ENCODE measurements around the gene TMC8.
"Not testable (repeated sequence)": the region's sequence is repeated elsewhere in the genome, so short reads cannot be mapped to it uniquely, and the experiment has no call there.

TMC8 gene, protein sequence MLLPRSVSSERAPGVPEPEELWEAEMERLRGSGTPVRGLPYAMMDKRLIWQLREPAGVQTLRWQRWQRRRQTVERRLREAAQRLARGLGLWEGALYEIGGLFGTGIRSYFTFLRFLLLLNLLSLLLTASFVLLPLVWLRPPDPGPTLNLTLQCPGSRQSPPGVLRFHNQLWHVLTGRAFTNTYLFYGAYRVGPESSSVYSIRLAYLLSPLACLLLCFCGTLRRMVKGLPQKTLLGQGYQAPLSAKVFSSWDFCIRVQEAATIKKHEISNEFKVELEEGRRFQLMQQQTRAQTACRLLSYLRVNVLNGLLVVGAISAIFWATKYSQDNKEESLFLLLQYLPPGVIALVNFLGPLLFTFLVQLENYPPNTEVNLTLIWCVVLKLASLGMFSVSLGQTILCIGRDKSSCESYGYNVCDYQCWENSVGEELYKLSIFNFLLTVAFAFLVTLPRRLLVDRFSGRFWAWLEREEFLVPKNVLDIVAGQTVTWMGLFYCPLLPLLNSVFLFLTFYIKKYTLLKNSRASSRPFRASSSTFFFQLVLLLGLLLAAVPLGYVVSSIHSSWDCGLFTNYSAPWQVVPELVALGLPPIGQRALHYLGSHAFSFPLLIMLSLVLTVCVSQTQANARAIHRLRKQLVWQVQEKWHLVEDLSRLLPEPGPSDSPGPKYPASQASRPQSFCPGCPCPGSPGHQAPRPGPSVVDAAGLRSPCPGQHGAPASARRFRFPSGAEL

DNA sequence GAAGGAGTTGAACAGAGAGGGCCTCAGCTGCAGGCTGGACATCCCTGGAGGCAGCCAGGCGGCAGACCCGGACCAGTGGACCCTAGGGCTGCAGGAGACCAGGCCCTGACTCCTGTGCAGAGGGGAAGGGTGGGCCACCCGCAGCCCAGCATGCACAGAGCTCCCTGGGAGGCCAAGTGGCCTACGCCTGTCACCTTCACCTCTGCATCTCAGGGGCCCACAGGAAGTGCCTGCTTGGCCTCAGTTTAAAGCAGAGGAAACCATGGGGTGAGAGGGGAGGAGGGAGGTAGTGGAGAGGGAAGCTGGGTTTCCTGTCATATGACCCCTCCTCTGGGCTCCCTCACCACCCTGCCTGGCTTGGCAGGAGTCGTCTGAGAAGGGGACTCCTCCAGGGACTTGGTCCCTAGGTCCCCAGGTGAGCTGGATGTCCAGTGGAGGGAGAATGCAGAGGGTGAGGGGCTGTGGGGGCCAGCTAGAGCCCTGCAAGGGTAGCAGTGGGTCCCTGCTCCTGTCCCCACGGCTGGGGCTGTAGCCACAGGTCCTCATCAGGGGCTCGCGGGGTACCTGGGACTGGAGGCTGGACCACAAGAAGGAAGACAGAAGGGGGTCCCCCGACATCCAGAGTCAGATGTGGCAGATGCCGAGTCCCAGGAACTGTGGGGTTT is at the start of gene TMC8:
Gene TMC8, plus strand, starts transcription at position 335 of the 665 bp plus-strand sequence. CDS start 818 bp downstream, outside the sequence.
- no peak for DNase-seq (ENCODE audit: low read depth, low spot score)

DNA sequence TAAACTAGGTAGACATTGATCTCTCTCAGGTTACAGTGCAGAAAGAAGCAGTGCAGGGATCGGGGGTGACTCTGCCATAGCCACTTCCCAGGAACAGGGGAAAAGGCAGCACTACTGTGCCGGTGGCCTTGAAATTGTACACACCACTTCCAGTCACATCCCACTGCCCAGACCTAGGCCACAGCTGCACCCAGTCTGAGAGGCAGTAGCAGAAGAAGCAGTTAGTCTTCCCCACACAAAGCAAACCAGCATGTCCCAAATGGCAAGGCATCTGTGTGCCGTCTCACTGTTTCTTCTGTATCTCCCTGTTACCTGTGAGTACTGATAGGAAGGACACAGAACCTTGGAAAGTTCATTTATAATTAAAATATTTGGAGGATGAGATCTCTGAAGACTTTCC is 49.0 kb upstream of the TMC8 start:
- no peak for DNase-seq (ENCODE audit: low read depth, low spot score)

DNA sequence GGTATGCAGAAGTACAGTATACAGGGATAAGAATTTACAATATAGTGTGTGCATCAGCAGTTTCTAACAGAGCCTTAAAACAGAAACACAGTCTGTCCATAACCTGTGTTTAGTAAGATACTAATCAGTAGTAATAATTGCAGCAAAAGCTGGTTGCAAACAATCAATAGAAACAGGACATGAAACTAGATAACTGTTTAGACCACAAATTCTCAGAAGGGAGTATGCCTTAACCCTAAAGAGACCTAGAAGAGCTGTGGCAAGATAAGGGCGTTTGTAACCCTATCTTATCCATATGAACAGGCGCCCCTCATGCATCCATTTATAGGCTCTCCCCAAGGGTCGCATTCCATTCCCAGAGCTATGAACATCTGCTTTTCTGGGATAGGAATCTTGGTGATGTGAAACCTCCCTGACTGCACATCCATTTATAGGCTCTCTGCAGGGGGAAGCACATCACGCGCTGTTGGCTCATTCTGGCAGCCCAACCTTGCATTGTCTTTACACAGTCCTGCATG is 48.2 kb upstream of the TMC8 start:
- DNase-seq (ENCODE audit: low read depth, low spot score), result not testable (repeated sequence)

DNA sequence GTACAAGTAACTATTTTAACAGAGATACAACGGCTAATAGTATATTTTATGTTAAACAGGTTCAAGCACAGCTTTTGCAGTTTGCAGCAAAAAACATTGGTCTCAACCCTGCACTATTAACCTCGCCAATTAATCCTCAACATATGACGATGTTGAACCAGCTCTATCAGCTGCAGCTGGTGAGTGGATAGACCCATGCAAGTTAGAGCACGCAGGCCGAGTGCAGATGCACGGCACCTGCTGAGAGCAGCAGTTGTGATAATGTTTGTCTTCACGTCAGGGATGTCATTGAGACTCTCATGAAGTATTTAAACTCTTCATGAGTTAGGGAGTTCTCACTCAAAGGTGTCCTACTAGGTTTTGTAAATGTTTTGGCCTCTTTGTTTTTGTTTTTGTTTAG is 47.6 kb upstream of the TMC8 start:
- no peak for DNase-seq (ENCODE audit: low read depth, low spot score)

DNA sequence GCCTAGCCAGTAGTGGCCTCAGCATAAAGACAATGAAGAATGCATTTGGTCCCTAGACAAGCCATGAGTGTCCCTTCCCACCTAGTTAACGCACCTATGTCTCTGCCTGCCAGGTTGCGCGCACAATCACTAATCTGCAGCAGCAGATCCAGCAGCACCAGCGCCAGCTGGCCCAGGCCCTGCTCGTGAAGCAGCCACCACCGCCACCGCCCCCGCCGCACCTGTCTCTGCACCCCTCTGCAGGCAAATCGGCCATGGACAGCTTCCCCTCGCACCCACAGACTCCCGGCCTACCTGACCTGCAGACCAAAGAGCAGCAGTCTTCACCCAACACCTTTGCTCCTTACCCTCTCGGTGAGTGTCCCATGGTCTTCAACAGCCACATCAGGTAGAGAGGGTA is 43.8 kb upstream of the TMC8 start:
- no peak for DNase-seq (ENCODE audit: low read depth, low spot score)

DNA sequence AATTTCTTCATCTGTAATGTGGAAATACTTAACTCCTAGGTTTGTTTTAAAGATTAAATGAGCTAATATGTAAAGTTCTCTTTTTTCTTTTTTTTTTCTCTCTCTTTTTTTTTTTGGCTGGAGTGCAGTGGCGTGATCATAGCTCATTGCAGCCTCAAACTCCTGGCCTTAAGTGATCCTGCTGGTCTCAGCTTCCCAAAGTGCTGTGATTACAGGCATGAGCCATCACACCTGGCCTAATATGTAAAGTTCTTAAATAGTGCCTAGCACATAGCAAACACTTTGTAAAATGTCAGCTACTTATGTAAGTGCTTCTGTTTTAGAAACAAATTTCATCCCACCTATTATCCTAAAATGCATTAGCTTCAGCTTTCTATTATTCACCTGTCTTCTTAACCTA is 42.0 kb upstream of the TMC8 start:
- DNase-seq (ENCODE audit: low read depth, low spot score), result no peak

DNA sequence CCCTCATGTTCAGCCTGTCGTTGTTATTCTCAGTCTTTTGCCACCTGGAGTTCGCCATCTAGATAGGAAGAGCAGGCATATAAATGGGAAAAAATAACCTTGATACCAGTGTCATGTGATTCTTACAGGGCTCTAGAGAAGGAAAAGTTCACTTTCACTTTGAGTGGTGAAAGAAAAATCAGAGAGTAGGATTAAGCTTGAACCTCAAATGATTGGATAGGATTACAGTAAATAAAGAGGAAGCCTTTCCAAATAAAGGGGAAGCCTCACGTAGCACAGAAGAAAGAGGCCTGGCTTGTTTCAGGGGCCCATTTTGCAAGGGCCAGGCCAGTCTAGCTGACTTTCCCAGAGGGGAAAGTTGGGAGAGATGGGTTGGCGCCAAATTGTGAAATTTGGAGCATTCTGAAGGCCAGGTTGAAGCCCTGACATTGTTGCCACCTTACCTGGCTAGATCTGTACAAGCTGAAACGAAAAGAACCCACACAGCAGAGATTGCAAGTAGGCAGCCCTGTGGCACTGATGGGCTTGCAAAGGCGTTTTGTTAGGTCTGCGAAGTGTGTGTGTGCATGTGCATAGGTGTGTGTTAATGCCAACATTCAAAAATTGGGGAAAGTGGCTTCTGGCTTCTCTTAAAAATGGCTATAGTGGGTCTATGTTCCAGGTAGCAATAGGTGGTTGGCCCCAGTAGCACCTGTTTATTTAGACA is 40.8 kb upstream of the TMC8 start:
- DNase-seq (ENCODE audit: low read depth, low spot score), result no peak

DNA sequence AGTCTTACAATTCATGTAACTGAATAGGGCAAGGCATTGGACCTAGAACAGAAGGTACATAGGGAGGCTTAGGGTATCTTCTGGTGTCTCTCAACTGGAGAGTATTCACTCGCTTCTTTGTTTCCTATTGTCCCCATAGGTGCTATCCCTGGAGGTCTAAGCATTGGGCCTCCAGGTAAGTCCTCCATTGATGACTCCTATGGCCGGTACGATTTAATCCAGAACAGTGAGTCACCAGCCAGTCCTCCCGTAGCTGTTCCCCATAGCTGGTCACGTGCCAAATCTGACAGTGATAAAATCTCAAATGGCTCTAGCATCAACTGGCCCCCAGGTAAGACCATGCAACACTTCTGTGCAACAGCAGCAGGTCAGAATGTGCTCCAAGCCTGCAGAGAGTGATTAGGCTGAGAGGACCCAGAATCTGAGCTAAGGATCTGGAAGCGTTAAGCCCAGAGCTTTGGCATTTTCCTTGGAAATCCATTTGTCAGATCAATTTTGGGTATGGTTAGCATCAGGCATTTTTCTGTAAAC is 37.7 kb upstream of the TMC8 start:
- DNase-seq (ENCODE audit: low read depth, low spot score), result no peak

DNA sequence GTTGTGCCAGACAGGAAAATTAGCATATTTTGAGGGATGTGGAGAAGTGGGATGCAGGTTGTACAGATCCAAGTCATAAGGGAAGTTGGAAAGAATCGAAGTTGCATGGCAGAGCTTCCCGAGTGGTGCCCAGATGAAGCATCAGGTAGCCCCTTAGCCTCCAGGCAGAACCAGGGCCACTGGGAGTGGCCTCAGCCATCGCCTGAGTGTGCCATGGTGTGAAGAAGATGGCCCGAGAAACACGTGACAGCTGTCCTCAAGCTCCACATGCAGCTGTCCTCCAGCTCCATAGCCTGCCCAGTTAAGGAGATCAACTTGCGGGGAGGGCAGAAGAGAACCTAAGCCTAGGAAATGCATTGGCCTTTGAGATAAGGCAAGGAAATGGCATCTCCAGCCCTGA is 35.5 kb upstream of the TMC8 start:
- DNase-seq (ENCODE audit: low read depth, low spot score), result no peak

DNA sequence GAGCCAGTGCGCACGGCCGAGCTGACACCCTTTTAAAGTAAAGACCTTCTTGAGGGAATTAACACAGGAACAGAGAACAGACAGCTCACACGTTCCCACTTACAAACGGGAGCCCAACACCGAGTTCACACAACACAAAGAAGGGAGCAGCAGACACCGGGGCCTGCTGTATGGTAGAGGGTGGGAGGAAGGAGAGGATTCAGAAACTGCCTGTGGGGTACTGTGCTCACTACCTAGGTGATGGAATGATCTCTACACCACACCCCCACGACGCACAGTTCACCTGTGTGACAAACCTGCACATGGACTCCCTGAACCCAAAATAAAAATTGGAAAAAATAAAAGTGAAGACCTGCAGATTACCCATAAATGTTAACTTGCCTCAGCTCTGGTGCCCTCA is 34.5 kb upstream of the TMC8 start:
- DNase-seq (ENCODE audit: low read depth, low spot score), result no peak

DNA sequence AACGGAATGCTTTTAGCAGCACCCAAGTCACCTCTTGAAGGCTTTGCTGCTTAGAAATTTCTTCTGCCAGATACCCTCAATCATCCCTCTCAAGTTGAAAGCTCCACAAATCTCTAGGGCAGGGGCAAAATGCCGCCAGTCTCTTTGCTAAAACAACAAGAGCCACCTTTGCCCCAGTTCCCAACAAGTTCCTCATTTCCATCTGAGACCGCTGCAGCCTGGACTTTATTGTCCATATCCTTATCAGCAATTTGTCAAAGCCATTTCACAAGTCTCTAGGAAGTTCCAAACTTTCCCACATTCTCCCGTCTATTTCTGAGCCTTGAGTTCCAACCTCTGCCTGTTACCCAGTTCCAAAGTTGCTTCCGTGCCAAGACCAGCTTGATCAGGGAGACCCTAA is 29.5 kb upstream of the TMC8 start:
- no peak for DNase-seq (ENCODE audit: low read depth, low spot score)

DNA sequence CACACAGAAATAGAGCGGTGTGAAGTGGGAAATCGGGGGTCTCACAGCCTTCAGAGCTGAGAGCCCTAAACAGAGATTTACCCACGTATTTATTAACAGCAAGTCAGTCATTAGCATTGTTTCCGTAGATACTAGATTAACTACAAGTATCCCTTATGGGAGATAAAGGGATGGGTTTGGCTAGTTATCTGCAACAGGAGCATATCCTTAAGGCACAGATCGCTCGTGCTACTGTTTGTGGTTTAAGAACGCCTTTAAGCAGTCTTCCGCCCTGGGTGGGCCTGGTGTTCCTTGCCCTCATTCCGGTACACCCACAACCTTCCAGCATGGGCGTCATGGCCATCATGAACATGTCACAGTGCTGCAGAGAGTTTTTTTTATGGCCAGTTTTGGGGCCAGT is 29.0 kb upstream of the TMC8 start:
- no peak for DNase-seq (ENCODE audit: low read depth, low spot score)

DNA sequence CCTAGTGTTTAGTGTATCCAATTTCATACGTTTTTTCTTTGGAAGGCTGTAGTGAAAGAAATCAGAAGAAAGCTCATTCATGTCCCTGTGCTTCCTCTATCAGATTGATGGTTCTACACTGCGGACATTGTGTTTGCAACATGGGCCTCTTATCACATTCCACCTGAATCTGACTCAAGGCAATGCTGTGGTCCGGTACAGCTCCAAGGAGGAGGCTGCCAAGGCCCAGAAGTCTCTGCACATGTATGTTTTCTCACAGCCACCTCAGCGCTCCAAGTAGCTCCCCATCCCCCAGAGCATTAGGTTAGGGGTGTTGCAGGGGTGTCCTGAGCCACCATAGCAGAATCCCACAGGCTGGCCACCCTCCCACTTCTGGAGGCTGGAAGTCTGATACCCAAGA is 27.3 kb upstream of the TMC8 start:
- DNase-seq (ENCODE audit: low read depth, low spot score), result no peak

DNA sequence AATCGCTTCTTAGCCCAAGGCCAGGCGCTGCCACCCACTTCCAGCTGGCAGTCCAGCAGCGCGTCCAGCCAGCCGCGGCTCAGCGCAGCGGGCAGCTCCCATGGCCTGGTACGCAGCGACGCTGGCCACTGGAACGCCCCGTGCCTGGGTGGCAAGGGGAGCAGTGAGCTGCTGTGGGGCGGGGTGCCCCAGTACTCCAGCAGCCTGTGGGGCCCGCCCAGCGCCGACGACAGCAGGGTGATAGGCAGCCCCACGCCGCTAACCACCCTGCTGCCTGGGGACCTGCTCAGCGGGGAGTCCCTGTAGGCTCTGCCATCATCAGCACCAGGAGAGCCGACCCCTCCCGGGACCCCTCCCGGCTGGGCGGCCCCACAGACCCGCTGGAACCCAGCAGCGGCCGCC is 26.0 kb upstream of the TMC8 start:
- DNase-seq (ENCODE audit: low read depth, low spot score), result no peak

DNA sequence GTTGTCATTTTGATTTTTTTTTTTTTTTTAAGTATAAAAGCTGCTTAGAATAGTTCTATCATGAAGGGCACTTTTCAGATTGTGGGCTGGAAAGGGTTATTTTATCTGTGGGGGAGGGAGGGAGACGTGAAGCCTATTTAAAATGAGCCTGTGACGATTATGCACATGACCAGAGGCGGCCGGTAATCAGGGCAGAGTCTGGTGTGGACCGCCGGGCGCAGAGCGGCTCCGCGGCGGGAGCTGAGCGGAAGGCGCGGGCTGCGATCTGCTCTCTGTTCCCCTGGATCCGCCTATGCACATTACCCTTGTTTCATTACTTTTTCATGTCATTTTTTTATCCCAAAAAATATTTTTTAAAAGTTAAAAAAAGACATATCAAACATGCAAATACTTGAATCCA is 25.5 kb upstream of the TMC8 start:
- no peak for DNase-seq (ENCODE audit: low read depth, low spot score)

DNA sequence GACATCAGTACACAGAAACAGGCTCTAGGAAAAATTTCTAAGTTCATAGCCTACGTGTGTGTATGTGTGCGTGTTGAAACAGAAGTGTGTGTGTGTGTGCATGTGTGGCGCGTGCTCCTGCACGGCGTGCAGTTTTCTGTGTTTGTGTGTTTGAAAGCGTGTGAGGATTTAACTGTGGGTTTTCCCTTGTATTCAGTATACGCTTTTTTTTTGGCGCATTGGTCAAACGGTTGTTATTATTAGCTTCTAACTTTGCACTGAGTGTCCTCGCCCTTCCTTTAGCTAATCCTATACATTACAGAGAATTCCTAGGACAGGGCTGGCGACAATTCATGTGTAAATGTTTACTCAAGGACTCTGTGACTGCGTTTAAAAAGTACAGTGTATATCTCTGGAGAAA is 25.0 kb upstream of the TMC8 start:
- no peak for DNase-seq (ENCODE audit: low read depth, low spot score)

DNA sequence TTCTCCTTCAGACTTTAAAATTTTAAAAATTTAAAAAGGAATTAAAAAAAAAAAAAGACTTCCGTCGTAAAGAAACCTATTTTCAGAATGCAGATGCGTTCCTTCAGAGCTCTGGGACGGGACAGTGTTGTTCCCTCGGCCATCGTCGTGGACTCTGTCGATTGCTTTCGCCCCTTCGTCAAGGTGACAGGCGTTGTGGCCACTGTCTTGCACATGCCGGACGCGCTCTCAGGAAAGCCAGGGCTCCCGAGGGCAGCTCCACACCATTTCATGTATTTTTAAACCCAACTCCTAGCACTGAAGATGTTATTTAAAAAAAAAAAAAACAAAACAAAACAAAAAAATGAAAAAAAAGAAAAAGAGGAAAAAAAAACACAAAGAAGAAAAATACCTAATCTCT is 24.4 kb upstream of the TMC8 start:
- DNase-seq (ENCODE audit: low read depth, low spot score), result no peak

DNA sequence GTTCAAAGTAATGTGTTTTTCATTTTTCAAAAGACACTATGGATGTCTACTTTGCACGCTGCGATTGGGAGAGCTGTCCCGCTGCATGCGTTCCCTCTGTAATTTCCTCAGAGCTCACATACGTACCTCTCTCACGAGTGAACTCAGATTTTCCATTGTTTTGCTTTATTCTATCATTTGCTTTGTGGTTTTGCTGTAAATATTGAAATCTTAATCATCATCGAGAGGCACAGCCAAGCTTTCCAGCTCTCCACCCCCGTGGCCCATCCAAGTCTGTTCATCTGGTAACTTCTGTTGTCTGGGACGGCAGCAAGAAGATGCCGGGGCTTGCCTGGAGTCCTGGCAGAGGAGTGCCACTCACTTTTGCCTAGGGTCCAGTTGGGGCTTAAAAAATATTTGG is 23.1 kb upstream of the TMC8 start:
- DNase-seq (ENCODE audit: low read depth, low spot score), result no peak

DNA sequence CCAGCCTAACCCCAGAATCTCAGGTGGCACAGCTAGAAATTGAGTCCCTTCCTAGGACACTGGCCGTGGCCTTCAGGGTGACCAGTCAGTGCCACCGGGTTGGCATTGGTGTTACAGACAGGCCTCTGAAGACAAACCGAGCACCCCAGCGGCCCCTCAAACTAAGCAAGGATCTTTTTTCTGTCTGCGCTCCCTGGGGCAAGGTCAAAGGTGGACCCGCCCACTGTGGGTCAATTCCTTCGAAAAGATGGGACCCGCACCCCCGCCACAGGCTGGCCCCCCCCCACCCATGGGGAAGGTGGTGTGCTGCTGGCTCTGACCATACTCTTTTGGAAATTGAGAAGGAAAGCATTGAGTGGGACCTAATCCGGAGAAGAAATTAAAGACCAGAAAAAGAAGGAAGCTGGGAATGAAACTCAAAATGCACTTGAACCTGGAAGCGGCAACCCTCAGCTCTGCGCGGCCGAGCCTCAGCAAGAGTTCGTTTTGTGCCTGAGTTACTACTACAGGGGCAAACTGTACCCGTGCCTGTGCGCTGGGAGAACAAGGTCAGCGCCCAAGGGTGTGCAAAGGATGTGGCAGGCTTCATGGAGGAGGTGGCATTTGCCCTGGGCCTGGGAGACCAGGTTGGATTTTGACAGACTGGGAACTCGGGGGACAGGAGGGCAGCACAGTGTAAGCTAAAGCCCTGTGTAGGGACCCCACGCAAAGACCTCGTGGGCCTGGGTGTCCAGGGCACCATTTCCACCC is 22.4 kb upstream of the TMC8 start:
- DNase-seq (ENCODE audit: low read depth, low spot score), result no peak

DNA sequence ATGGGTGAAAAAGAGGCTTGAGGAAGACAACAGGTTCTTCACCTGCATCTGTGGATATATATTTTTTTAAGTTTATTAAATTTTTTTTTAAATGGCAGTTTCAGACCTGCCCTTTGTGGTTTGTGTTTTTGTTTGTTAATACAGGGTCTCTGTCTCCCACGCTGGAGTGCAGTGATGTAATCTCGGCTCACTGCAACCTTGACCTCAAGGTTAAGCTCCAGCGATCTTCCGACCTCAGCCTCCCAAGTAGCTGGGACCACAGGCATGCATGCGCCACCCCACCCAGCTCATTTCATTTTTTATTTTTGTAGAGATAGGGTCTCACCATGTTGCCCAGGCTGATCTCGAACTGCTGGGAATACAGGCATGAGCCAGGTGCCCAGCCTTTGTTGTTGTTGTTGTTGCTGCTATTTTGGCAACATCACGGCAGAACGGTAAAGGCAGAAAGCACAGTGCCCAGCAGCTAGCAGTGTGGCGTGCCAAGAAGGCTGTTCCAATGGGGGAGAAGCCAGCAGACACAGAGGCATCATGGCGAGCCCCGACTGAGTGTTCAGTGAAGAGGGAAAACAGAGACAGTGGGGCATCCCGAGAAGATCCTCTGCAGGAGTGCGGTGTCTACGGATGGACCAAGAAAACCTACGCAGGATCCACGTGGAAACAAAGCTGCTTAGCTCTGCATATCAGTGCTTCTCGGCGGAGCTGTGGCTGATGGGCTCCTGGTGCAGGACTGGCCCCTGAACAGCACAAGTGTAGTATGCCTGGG is 21.7 kb upstream of the TMC8 start:
- no peak for DNase-seq (ENCODE audit: low read depth, low spot score)

Data from smooth muscle cell of the brain vasculature (primary cell).